ENCODE data around the gene ALDH1B1.
"Not testable (repeated sequence)": the region's sequence is repeated elsewhere in the genome, so short reads cannot be mapped to it uniquely, and the experiment has no call there.

The ALDH1B1 gene

GRCh38 chr9:38374847-38375571, 17.5 kb upstream of the ALDH1B1 start:
- no peak for TF ChIP-seq POLR2A (IDR thresholded peaks at IDR 0.05; ENCODE audit: low read depth, low read length)
- TF ChIP-seq SPI1 (IDR thresholded peaks at IDR 0.05; ENCODE audit: low read depth, low read length), result no peak
- no peak for TF ChIP-seq POU2F2 (IDR thresholded peaks at IDR 0.05; ENCODE audit: low read depth, low read length)
- no peak for TF ChIP-seq TAF1 (IDR thresholded peaks at IDR 0.05; ENCODE audit: low read depth, low read length)
- TF ChIP-seq PAX5 (IDR thresholded peaks at IDR 0.05; ENCODE audit: insufficient read depth, low read length, severe bottlenecking), result no peak
- TF ChIP-seq POLR2AphosphoS5 (IDR thresholded peaks at IDR 0.05; ENCODE audit: low read depth, low read length), result no peak
- DNase-seq (ENCODE audit: insufficient read length, low spot score) (no peak), FAIRE-seq (no peak)

DNA sequence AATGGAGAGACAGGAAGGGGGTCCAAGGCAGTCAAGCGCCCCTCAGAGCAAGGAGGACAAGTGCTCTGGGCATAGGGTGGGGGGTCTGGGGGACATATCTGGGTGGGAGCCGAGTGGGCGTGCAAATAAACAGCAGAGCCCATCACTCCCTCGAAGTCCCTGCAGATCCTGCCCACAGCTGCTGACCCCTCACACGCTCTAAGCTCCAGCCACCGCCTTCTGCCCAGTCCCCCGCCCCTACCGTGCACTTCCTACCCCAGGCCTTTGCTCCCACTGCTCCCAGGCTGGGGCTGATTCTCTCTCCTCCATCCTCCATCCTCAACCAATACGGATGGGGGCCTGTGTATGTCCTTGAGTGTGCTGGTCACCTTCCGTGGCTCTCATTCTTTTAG, 16.9 kb upstream of the ALDH1B1 start:
- DNase-seq (ENCODE audit: insufficient read length, low spot score), result no peak
- TF ChIP-seq POLR2AphosphoS5 (IDR thresholded peaks at IDR 0.05; ENCODE audit: low read depth, low read length) (no peak), SPI1 (IDR thresholded peaks at IDR 0.05; ENCODE audit: low read depth, low read length) (no peak), POLR2A (IDR thresholded peaks at IDR 0.05; ENCODE audit: low read depth, low read length) (no peak), TAF1 (IDR thresholded peaks at IDR 0.05; ENCODE audit: low read depth, low read length) (no peak), POU2F2 (IDR thresholded peaks at IDR 0.05; ENCODE audit: low read depth, low read length) (no peak), PAX5 (IDR thresholded peaks at IDR 0.05; ENCODE audit: insufficient read depth, low read length, severe bottlenecking) (no peak)
- no peak for FAIRE-seq

GRCh38 chr9:38376021-38376670, 16.4 kb upstream of the ALDH1B1 start:
- TF ChIP-seq TAF1 (IDR thresholded peaks at IDR 0.05; ENCODE audit: low read depth, low read length) (no peak), SPI1 (IDR thresholded peaks at IDR 0.05; ENCODE audit: low read depth, low read length) (no peak), POLR2AphosphoS5 (IDR thresholded peaks at IDR 0.05; ENCODE audit: low read depth, low read length) (no peak), PAX5 (IDR thresholded peaks at IDR 0.05; ENCODE audit: insufficient read depth, low read length, severe bottlenecking) (no peak), POU2F2 (IDR thresholded peaks at IDR 0.05; ENCODE audit: low read depth, low read length) (no peak), POLR2A (IDR thresholded peaks at IDR 0.05; ENCODE audit: low read depth, low read length) (no peak)
- DNase-seq (ENCODE audit: insufficient read length, low spot score) (no peak), FAIRE-seq (no peak)

- FAIRE-seq; DNase-seq (ENCODE audit: insufficient read length, low spot score): not testable (repeated sequence)
Observed at GRCh38 chr9:38377336-38378083, 15.0 kb upstream of the ALDH1B1 start.

DNA sequence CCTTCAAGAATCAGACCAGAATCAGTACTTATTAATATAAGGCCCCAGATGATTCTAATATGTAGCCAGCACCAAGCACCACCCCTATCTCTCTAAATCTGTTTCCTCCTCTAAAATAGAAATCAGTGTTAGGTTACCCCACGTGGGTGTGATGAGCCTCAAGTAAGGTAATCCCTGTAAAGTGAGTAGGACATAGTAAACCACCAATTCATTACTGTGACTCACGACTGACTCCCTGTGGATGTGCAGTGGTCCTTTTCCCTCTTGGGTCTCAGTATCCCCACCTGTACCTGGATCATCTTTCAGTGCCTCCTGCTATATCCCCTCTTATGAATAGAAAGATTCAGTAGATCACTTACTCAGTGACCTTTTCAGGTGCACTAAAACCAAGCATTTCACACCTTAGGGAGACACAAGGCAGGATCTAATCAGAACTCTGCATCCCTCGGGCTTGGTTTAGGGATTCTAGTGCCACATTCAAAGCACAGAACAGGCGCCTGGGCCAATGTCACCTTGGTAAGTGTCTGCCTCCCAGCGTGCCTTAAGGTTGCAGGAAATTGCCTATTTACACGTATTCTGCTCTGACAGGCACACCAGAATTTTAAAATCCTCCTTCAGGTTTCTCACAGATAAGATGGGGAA, 12.2 kb upstream of the ALDH1B1 start:
- FAIRE-seq (no peak), DNase-seq (ENCODE audit: insufficient read length, low spot score) (no peak)
- no peak for TF ChIP-seq SPI1 (IDR thresholded peaks at IDR 0.05; ENCODE audit: low read depth, low read length)
- TF ChIP-seq POLR2AphosphoS5 (IDR thresholded peaks at IDR 0.05; ENCODE audit: low read depth, low read length), result no peak
- no peak for TF ChIP-seq POLR2A (IDR thresholded peaks at IDR 0.05; ENCODE audit: low read depth, low read length)
- TF ChIP-seq TAF1 (IDR thresholded peaks at IDR 0.05; ENCODE audit: low read depth, low read length), result no peak
- no peak for TF ChIP-seq POU2F2 (IDR thresholded peaks at IDR 0.05; ENCODE audit: low read depth, low read length)
- TF ChIP-seq PAX5 (IDR thresholded peaks at IDR 0.05; ENCODE audit: insufficient read depth, low read length, severe bottlenecking), result no peak

- DNase-seq (ENCODE audit: insufficient read length, low spot score) (no peak), FAIRE-seq (no peak)
- no peak for TF ChIP-seq TAF1 (IDR thresholded peaks at IDR 0.05; ENCODE audit: low read depth, low read length)
- no peak for TF ChIP-seq POU2F2 (IDR thresholded peaks at IDR 0.05; ENCODE audit: low read depth, low read length)
- no peak for TF ChIP-seq SPI1 (IDR thresholded peaks at IDR 0.05; ENCODE audit: low read depth, low read length)
- TF ChIP-seq POLR2AphosphoS5 (IDR thresholded peaks at IDR 0.05; ENCODE audit: low read depth, low read length), result no peak
- no peak for TF ChIP-seq POLR2A (IDR thresholded peaks at IDR 0.05; ENCODE audit: low read depth, low read length)
- TF ChIP-seq PAX5 (IDR thresholded peaks at IDR 0.05; ENCODE audit: insufficient read depth, low read length, severe bottlenecking), result no peak
Observed at GRCh38 chr9:38380872-38381534, 11.5 kb upstream of the ALDH1B1 start.

GRCh38 chr9:38382141-38382540, 10.4 kb upstream of the ALDH1B1 start:
- TF ChIP-seq SPI1 (IDR thresholded peaks at IDR 0.05; ENCODE audit: low read depth, low read length), result no peak
- TF ChIP-seq POU2F2 (IDR thresholded peaks at IDR 0.05; ENCODE audit: low read depth, low read length), result no peak
- no peak for TF ChIP-seq TAF1 (IDR thresholded peaks at IDR 0.05; ENCODE audit: low read depth, low read length)
- TF ChIP-seq POLR2AphosphoS5 (IDR thresholded peaks at IDR 0.05; ENCODE audit: low read depth, low read length), result no peak
- no peak for TF ChIP-seq POLR2A (IDR thresholded peaks at IDR 0.05; ENCODE audit: low read depth, low read length)
- no peak for TF ChIP-seq PAX5 (IDR thresholded peaks at IDR 0.05; ENCODE audit: insufficient read depth, low read length, severe bottlenecking)
- FAIRE-seq, result no peak
- no peak for DNase-seq (ENCODE audit: insufficient read length, low spot score)

- DNase-seq (ENCODE audit: insufficient read length, low spot score) (no peak), FAIRE-seq (no peak)
- TF ChIP-seq SPI1 (IDR thresholded peaks at IDR 0.05; ENCODE audit: low read depth, low read length), result no peak
- TF ChIP-seq POLR2AphosphoS5 (IDR thresholded peaks at IDR 0.05; ENCODE audit: low read depth, low read length), result no peak
- no peak for TF ChIP-seq PAX5 (IDR thresholded peaks at IDR 0.05; ENCODE audit: insufficient read depth, low read length, severe bottlenecking)
- no peak for TF ChIP-seq POU2F2 (IDR thresholded peaks at IDR 0.05; ENCODE audit: low read depth, low read length)
- no peak for TF ChIP-seq POLR2A (IDR thresholded peaks at IDR 0.05; ENCODE audit: low read depth, low read length)
- TF ChIP-seq TAF1 (IDR thresholded peaks at IDR 0.05; ENCODE audit: low read depth, low read length), result no peak
Observed at GRCh38 chr9:38384990-38385848, 7.3 kb upstream of the ALDH1B1 start.

Data from GM12891 (cell line).